Measurements from ENCODE around the gene SRRM2. TPM values are rescaled to one million over a fixed set of nuclear protein-coding genes. Genes with fewer than 3 reads are reported as not detected.

SRRM2 gene
- total and polyA plus RNA-seq, 9 of the 15 experiments (the other 6 are each of a cell fraction or from before 2014, with no cell fraction given), result 26.7 to 563 (median 81.1) TPM

GRCh38 chr16:2749476-2749875 lies 3.0 kb upstream of the SRRM2 start:
- ChIA-PET POLR2A (interaction anchor here (0.9 to 5.6 kb wide), 2 partner anchors 9 to 22 kb away, joined by 3 to 51 read pairs; no protein-coding TSS in a partner anchor), CTCF (ENCODE audit: low intra/inter-chr PET ratio) (no interaction called here)
- peaks cover 22% of the 10 kb centered on the region; the same call in 2 of the 3 replicates for H3K36me3 ChIP-seq (ENCODE audit: control insufficient read depth, insufficient read depth, low read length)
- in situ Hi-C loops (cut with MboI) (no loop called here), intact Hi-C loops (cut with micrococcal nuclease) (no loop called here)
- H3K9me1 ChIP-seq (ENCODE audit: control insufficient read depth, insufficient read depth, low read length), result no peaks in the 10 kb centered on the region
- no peak overlapping the region for H3K4me2 ChIP-seq (ENCODE audit: insufficient read depth, low read length)
- no peak overlapping the region for H3K4me3 ChIP-seq
- FAIRE-seq (no peak), ATAC-seq (no peak), DNase-seq (ENCODE audit: extremely low read depth in 1 of 4, low spot score in 3 of 4) (no peak)
- no peak overlapping the region for H2AFZ ChIP-seq (ENCODE audit: low read depth, low read length)
- H3K4me1 ChIP-seq (replicated peaks in 1 of 2; ENCODE audit: control insufficient read depth in 2 of 2, insufficient read depth in 2 of 2, low read length in 2 of 2), result peaks cover 11 to 27% of the 10 kb centered on the region in 2 experiments
- peaks cover 7% of the 10 kb centered on the region; the same call in 1 of the 2 replicates for H4K20me1 ChIP-seq (replicated peaks; ENCODE audit: control insufficient read depth, insufficient read depth, low read length)
- H3K27ac ChIP-seq (ENCODE audit: extremely low read depth, low read depth, low read length), result no peak overlapping the region
- TF ChIP-seq SAFB (IDR thresholded peaks at IDR 0.05; ENCODE audit: borderline replicate concordance, low read depth, low read length), result no peak
- no peak for TF ChIP-seq ZNF408 (CRISPR knock-in tag; IDR thresholded peaks at IDR 0.05; ENCODE audit: low read depth)
- no peak for TF ChIP-seq CXXC5 (CRISPR knock-in tag; IDR thresholded peaks at IDR 0.05)
- TF ChIP-seq SP1 (CRISPR knock-in tag; IDR thresholded peaks at IDR 0.05), result no peak
- no peak for TF ChIP-seq CTCF (IDR thresholded peaks at IDR 0.05 in 2 of 3, conservative IDR thresholded peaks at IDR 0.05 in 1 of 3; ENCODE audit: insufficient read depth in 2 of 3, low read depth in 1 of 3, low read length in 3 of 3)
- no peak for TF ChIP-seq MLX (CRISPR knock-in tag; conservative IDR thresholded peaks at IDR 0.05)
- no peak for TF ChIP-seq PRPF4 (IDR thresholded peaks at IDR 0.05; ENCODE audit: insufficient read depth, low read depth, low read length, poor library complexity, severe bottlenecking)
- TF ChIP-seq NR2C2 (CRISPR knock-in tag; IDR thresholded peaks at IDR 0.05), result no peak
- no peak for TF ChIP-seq NR2C2 (tag; IDR thresholded peaks at IDR 0.05)
- TF ChIP-seq SIX5 (IDR thresholded peaks at IDR 0.05; ENCODE audit: borderline replicate concordance in 1 of 2, insufficient read depth in 1 of 2, low read depth in 1 of 2, low read length in 2 of 2), result no peak
- TF ChIP-seq RFX5 (IDR thresholded peaks at IDR 0.05; ENCODE audit: low read depth, low read length), result no peak
- no peaks in the 10 kb centered on the region for H3K9me3 ChIP-seq (replicated peaks; ENCODE audit: control insufficient read depth, insufficient read depth, low read depth, low read length)
- peak overlapping the region in 1 of 2 experiments; percentile 76; a peak in 2 of 4 replicates for H3K9ac ChIP-seq (ENCODE audit: insufficient read depth in 1 of 2, low read depth in 2 of 2, low read length in 2 of 2)
- peaks cover 35% of the 10 kb centered on the region for H3K79me2 ChIP-seq (ENCODE audit: control insufficient read depth, insufficient read depth, low read length)
- no peaks in the 10 kb centered on the region for H3K27me3 ChIP-seq (ENCODE audit: control insufficient read depth in 2 of 2, insufficient read depth in 2 of 2, low read length in 2 of 2)
- 84% methylated on average over 5 of the region's 5 CpGs for WGBS (ENCODE audit: insufficient coverage, low coverage, missing lambda C conversion rate)
- BruUV-seq (replicated peaks), result no TSS peak
